ENCODE measurements around the gene WDR93.

DNA sequence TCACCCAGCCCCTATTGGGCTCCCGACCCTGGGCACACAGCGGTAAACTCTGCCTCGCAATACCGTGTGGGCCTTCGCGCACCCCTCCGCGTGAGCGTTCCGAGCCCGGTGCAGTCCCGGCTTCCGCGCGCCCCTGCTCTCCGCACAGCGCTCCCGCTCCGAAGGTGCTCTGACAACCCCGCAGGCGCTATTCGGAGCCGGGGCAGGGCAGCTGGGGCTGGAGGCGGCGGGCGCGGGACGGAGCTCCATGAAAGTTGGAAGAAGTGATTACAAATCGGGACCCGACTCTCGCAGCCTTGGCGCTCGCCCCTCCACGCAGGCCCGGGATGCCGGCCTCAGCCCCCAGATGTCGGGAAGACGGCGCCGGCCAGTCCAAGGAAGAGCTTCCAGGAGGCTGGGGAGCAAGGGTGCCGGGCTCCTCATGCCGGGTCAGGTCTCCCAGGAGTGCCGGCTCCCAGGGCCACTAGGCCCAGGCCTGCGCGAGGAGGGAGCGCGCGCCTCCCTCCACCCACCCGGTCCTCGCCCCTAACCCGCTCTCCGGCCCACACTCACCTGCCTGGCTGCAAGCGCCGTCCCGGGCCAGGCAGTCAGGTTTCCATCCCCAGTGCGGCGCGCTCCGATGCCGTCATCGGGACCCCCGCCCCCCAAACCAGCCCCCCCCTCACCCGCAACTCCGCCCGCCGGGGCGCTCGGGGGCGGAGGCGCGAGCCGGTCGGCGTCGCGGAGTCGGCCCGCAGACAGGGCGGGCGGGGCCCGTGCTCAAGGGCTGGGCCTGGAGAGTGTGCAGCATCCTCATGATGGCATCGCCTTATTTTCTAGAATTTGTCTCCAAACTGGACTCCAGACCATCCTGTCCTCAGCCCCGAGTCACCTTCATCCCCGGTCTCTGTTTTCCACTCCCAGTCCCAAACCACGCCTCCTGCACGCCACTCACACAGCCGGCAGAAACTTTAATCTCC is 35.5 kb upstream of the WDR93 start, which contains the start of gene KIF7:
- TF ChIP-seq POLR2A (IDR thresholded peaks at IDR 0.05): no peak
- TF ChIP-seq, protein P1, sequence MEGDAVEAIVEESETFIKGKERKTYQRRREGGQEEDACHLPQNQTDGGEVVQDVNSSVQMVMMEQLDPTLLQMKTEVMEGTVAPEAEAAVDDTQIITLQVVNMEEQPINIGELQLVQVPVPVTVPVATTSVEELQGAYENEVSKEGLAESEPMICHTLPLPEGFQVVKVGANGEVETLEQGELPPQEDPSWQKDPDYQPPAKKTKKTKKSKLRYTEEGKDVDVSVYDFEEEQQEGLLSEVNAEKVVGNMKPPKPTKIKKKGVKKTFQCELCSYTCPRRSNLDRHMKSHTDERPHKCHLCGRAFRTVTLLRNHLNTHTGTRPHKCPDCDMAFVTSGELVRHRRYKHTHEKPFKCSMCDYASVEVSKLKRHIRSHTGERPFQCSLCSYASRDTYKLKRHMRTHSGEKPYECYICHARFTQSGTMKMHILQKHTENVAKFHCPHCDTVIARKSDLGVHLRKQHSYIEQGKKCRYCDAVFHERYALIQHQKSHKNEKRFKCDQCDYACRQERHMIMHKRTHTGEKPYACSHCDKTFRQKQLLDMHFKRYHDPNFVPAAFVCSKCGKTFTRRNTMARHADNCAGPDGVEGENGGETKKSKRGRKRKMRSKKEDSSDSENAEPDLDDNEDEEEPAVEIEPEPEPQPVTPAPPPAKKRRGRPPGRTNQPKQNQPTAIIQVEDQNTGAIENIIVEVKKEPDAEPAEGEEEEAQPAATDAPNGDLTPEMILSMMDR (IDR thresholded peaks at IDR 0.05 in 8 of 11, conservative IDR thresholded peaks at IDR 0.05 in 3 of 11): no peak

Data from spleen (tissue), 7 donors.